GM12873 (cell line): Measurements from ENCODE around the gene EXOC4.

ENCODE experiments used
- TF ChIP-seq, protein P1 (sequence below): IDR thresholded peaks from 2 replicates; pipeline ENCODE4 v1.5.1; 2012; ENCODE audit warnings: low read depth, mild to moderate bottlenecking, moderate library complexity, low read length, control low read depth; ENCODE audit not compliant: insufficient read depth; ENCODE audit errors: missing control alignments

Gene EXOC4

DNA sequence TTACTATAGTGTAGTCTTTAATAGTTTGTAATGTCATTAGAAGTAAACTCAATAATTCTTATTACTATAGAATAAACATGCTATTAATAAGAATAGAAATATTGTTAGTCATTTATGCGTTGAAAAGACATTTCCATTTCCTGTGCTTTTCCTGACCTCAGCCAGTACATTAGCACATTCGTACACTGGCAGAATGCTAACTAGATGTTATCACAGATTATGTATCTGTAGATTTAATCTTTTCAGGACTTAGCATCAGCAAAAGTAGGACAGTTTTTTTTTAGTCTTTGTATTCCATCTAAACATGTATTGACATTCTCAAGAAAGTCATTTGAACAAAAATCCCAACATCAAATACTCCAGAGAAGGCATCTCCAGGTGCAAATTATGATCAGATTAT is 158.5 kb downstream of the EXOC4 start:
- TF ChIP-seq, protein P1, sequence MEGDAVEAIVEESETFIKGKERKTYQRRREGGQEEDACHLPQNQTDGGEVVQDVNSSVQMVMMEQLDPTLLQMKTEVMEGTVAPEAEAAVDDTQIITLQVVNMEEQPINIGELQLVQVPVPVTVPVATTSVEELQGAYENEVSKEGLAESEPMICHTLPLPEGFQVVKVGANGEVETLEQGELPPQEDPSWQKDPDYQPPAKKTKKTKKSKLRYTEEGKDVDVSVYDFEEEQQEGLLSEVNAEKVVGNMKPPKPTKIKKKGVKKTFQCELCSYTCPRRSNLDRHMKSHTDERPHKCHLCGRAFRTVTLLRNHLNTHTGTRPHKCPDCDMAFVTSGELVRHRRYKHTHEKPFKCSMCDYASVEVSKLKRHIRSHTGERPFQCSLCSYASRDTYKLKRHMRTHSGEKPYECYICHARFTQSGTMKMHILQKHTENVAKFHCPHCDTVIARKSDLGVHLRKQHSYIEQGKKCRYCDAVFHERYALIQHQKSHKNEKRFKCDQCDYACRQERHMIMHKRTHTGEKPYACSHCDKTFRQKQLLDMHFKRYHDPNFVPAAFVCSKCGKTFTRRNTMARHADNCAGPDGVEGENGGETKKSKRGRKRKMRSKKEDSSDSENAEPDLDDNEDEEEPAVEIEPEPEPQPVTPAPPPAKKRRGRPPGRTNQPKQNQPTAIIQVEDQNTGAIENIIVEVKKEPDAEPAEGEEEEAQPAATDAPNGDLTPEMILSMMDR = no peak

DNA sequence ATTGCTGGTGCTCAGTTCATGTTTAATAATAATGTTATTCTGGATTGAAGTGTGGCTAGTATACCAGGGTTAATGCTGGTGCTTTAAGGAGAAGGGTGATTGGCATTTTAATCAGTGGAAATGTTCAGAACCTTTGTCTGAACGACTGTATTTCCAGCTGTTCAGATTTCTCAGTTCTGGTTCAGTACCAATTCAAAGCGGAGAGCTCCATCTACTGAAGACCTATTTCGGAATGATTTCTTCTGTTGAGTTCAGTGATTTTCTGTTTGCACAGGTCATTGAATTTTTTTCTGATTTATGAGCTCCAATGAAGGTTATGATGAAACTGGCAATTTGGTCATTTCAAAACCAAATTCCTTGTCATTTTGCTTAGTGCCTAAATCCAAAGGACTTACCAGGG is 160.1 kb downstream of the EXOC4 start:
- TF ChIP-seq, protein P1 = no peak

DNA sequence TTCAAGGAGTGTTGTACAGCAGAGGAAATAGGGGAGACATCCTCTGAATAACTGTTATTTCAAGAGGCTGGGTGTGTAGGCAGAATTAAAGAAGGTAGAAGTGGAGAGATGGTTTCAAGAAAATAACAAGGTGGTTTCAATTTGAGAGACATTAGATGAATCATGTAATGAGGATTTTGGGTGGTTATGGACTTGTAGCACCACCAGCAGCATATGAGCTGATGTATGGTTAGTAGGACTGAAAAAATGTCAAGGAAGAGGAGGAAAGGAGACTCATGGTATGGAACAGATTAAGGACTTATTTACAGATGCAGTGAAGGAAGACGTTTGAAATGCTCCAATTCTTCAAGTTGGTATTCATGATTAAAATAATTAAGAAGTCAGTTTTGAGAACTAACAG is 166.2 kb downstream of the EXOC4 start:
- TF ChIP-seq, protein P1 = no peak

DNA sequence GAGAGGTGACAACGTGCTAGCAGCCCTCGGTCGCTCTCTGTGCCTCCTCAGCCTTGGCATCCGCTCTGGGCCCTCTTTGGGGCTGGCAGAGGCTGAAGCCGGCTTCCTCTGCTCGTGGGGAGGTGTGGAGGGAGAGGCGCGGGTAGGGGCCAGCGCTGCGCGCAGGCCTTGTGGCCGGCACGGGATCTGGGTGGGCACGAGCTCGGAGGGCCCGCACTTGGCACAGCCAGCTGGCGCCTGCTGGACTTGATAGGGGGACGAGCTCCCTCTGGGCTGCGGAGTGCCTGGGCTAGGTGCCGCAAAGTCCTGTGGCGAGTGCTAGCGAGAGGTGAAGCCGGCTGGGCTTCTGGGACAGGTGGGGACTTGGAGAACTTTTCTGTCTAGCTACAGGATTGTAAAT is 170.7 kb downstream of the EXOC4 start:
- TF ChIP-seq, protein P1 = no peak

DNA sequence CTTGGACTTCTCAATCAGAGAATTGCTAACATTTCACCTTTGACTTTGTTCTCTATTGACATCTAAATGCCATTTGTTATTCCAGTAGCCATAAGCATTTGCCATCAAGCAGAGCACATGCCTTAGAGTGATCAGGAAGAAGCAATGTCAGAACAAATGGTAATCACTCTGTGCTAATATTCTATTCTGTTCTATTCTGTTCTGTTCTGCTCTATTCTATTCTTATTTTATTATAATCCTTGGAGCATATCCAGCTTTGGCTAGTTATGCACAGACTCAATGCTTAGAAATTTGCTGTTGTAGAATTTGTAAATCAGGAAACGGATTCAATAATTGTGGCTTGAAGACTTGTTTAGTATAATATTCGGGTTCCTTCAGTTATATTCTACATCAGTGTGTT is 175.4 kb downstream of the EXOC4 start:
- TF ChIP-seq, protein P1 = no peak

DNA sequence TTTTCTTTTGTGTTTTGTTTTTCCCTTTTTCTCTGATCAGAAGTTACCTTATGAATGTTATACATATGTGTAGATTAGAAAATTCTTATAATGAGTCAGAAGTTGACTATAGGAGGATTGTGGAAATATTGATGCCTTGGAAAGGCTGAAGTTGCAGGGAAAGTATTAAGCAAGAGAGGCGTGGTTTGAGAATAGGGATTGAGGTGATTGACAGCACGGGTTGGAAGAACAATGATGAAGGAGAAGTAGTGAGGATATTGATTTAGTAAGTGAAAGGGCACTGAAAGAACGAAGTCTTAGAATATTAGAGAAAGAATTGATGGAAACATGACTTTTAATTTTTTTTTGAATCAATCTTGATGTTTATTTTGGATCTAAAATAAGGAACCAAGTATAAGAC is 176.0 kb downstream of the EXOC4 start:
- TF ChIP-seq, protein P1 = no peak

DNA sequence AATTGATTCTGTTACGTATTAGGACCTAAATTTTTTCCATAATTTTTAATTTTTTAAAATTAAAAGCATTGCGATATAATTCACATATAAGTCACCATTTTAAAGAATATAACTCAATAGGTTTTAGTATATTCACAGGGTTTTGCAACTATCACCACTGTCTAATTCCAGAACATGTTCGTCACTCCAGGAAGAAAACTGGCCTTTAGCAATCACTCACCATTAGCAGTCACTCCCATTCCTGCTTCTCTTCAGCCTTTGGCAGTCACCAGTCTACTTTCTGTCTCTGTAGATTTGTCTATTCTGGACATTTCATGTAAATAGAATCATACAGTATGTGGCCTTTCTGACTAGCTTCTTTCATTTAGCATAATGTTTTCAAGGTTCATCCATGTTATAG is 176.5 kb downstream of the EXOC4 start:
- TF ChIP-seq, protein P1 = no peak
